ENCODE measurements around the gene ACACA. TPM values are rescaled to one million over a fixed set of nuclear protein-coding genes. Genes with fewer than 3 reads are reported as not detected.

ACACA gene
- total and polyA plus RNA-seq, 2 experiments from 2014 or later, result 59.6 to 164 TPM

- Mint-ChIP-seq H3K9me3 (peaks cover 14% of the 10 kb centered on the region; the same call in 2 of the 3 replicates), H3K36me3 (ENCODE audit: low read depth) (peaks cover 16% of the 10 kb centered on the region; the same call in 2 of the 3 replicates), H3K27ac (no peak overlapping the region), H3K4me1 (peaks cover 47% of the 10 kb centered on the region), H3K27me3 (ENCODE audit: insufficient read depth, low read depth, poor library complexity) (peaks cover 8% of the 10 kb centered on the region), H3K4me3 (no peak overlapping the region)
- Histone ChIP-seq H3K4me1 (ENCODE audit: insufficient read depth) (peaks cover 46% of the 10 kb centered on the region), H3F3A (replicated peaks; ENCODE audit: low read depth) (peaks cover 8% of the 10 kb centered on the region), H3K36me3 (ENCODE audit: insufficient read depth) (no peaks in the 10 kb centered on the region), H3K27me3 (ENCODE audit: insufficient read depth) (no peaks in the 10 kb centered on the region; the same call in 1 of the 2 replicates), H3K9me2 (ENCODE audit: insufficient read depth) (no peaks in the 10 kb centered on the region), H4K20me1 (replicated peaks; ENCODE audit: insufficient read depth) (no peaks in the 10 kb centered on the region), H3K4me2 (no peak overlapping the region), H3K27ac (ENCODE audit: low read depth) (no peak overlapping the region), H2AFZ (no peak overlapping the region), H3K79me2 (replicated peaks; ENCODE audit: insufficient read depth) (no peaks in the 10 kb centered on the region), H3K4me3 (no peak overlapping the region)
- no peak for ATAC-seq
- TF ChIP-seq EZH2 (IDR thresholded peaks at IDR 0.05; ENCODE audit: low read depth, unreplicated experiment) (no peak), JUNB (IDR thresholded peaks at IDR 0.05; ENCODE audit: unreplicated experiment) (no peak), CTCF (conservative IDR thresholded peaks at IDR 0.05; ENCODE audit: low read depth in 2 of 2) (no peak), ETS1 (IDR thresholded peaks at IDR 0.05) (no peak), NANOG (IDR thresholded peaks at IDR 0.05; ENCODE audit: borderline replicate concordance) (no peak), ZNF462 (CRISPR knock-in tag; IDR thresholded peaks at IDR 0.05) (no peak), EZH2phosphoT487 (IDR thresholded peaks at IDR 0.05; ENCODE audit: unreplicated experiment) (no peak), STAT1 (IDR thresholded peaks at IDR 0.05; ENCODE audit: unreplicated experiment) (no peak), CREB1 (CRISPR knock-in tag; IDR thresholded peaks at IDR 0.05; ENCODE audit: low read depth) (no peak), ZNF331 (CRISPR knock-in tag; IDR thresholded peaks at IDR 0.05; ENCODE audit: low read depth) (no peak), ZNF114 (CRISPR knock-in tag; IDR thresholded peaks at IDR 0.05) (no peak), POLR2AphosphoS5 (IDR thresholded peaks at IDR 0.05; ENCODE audit: low read depth) (no peak), REST (IDR thresholded peaks at IDR 0.05; ENCODE audit: unreplicated experiment) (no peak)
- DNase-seq (ENCODE audit: low spot score), result no peak
Observed at GRCh38 chr17:37069087-37069486, 337.5 kb downstream of the ACACA start.

Measured in GM23338 (cell line).